HepG2 (cell line): ENCODE data around the gene TP73. TPM values are rescaled to one million over a fixed set of nuclear protein-coding genes. Genes with fewer than 3 reads are reported as not detected.

Source experiments
- ATAC-seq: fragments of 200-7000 bp; cut with Tn5 transposase; 3 replicates; pipeline ENCODE4 v1.9.1; 2020; ENCODE audit warnings: mild to moderate bottlenecking, moderate library complexity
- BruUV-seq: library from RNA; stranded (reverse); fragments of 400-500 nt; replicated peaks from 2 replicates; lab custom pipeline; 2021; lab: Mats Ljungman, UMichigan
- CTCF ChIA-PET: fragments of 300-600 bp; formaldehyde crosslinking; extraction: SDS; loops from one replicate; lab custom pipeline; 2021; ENCODE audit warnings: low total read pairs, inconsistent platforms, low intra/inter-chr PET ratio; lab: Yijun Ruan, JAX
- POLR2A ChIA-PET: fragments of 350-600 bp; sonication (Branson Sonifier 250); formaldehyde crosslinking; loops from one replicate; lab custom pipeline; 2020; ENCODE audit warnings: antibody characterized with exemption, inconsistent platforms; lab: Yijun Ruan, JAX
- DNase-seq: peaks from one replicate; pipeline ENCODE4 v3.0.0-alpha.2; 2015; ENCODE audit warnings: low spot score
- FAIRE-seq: peaks from 3 replicates; lab custom pipeline; 2011; peaks lifted over from hg19 to GRCh38; lab: Jason Lieb, UNC
- H2AFZ ChIP-seq: one replicate; pipeline ENCODE4 v1.6.1; 2011; ENCODE audit warnings: low read length, inconsistent platforms
- H3K27ac ChIP-seq: fragments of 300-600 bp; 3 replicates; pipeline ENCODE4 v1.8.0; 2011; ENCODE audit warnings: mixed run types, mild to moderate bottlenecking, mixed read lengths, low read length, inconsistent platforms; ENCODE audit not compliant: insufficient read depth; ENCODE audit errors: extremely low read length
- H3K27me3 ChIP-seq, 2 experiments: fragments of 200-600 bp in 1 of 2; 2 replicates in 1 of 2; 3 replicates in 1 of 2; pipeline versions ENCODE4 v1.6.0 to v1.8.0; 2011; ENCODE audit warnings: low read length in 2 of 2, mild to moderate bottlenecking in 2 of 2, moderate library complexity in 2 of 2, inconsistent platforms in 1 of 2; ENCODE audit not compliant: insufficient read depth in 2 of 2, control insufficient read depth in 1 of 2
- H3K36me3 ChIP-seq, 2 experiments: fragments of 200-600 bp in 1 of 2; replicated peaks in 1 of 2; 2 replicates in 1 of 2; 3 replicates in 1 of 2; pipeline versions ENCODE4 v1.5.1 to v1.8.0; 2011; ENCODE audit warnings: low read length in 2 of 2, inconsistent platforms in 1 of 2; ENCODE audit not compliant: insufficient read depth in 2 of 2, control insufficient read depth in 1 of 2
- H3K4me1 ChIP-seq: 2 replicates; pipeline ENCODE4 v1.5.1; 2012; ENCODE audit warnings: low read length, inconsistent platforms; ENCODE audit not compliant: insufficient read depth
- H3K4me2 ChIP-seq: 2 replicates; pipeline ENCODE4 v1.6.0; 2011; ENCODE audit warnings: low read depth, low read length, inconsistent platforms
- H3K4me3 ChIP-seq, 3 experiments: fragments of 200-600 bp in 1 of 3; sonication (generic), shearing (Covaris generic) in 1 of 3; replicated peaks in 1 of 3; 2 replicates each; pipeline ENCODE4 v1.5.1; 2011 to 2016; ENCODE audit warnings: low read length in 3 of 3, inconsistent platforms in 2 of 3, low read depth in 2 of 3, mild to moderate bottlenecking in 2 of 3, control low read depth in 1 of 3, mixed read lengths in 1 of 3; ENCODE audit not compliant: insufficient read depth in 1 of 3
- H3K79me2 ChIP-seq: one replicate; pipeline ENCODE4 v1.6.1; 2011; ENCODE audit warnings: low read length, inconsistent platforms; ENCODE audit not compliant: insufficient read depth
- H3K9ac ChIP-seq: 2 replicates; pipeline ENCODE4 v1.6.0; 2011; ENCODE audit warnings: mild to moderate bottlenecking, low read depth, low read length, inconsistent platforms; ENCODE audit not compliant: insufficient read depth
- H3K9me3 ChIP-seq: 2 replicates; pipeline ENCODE4 v1.5.1; 2012; ENCODE audit warnings: mild to moderate bottlenecking, low read length
- H4K20me1 ChIP-seq: 2 replicates; pipeline ENCODE4 v1.6.0; 2011; ENCODE audit warnings: inconsistent platforms, mild to moderate bottlenecking, low read length, moderate library complexity; ENCODE audit not compliant: insufficient read depth
- GATAD2A ChIP-seq: IDR thresholded peaks from 2 replicates; pipeline ENCODE4 v1.6.1; 2016
- JUND ChIP-seq: sonication (generic); formaldehyde crosslinking; IDR thresholded peaks from 2 replicates; pipeline ENCODE4 v1.8.0; 2022; ENCODE audit warnings: mild to moderate bottlenecking, missing genetic modification reagents
- KDM3A ChIP-seq: IDR thresholded peaks from 2 replicates; pipeline ENCODE4 v1.6.1; 2018; ENCODE audit warnings: low read depth, missing compliant biosample characterization
- KDM5A ChIP-seq: fragments of 200-600 bp; sonication (generic); IDR thresholded peaks from 2 replicates; pipeline ENCODE4 v1.7.0; 2018; ENCODE audit warnings: antibody characterized with exemption, mild to moderate bottlenecking, low read length, borderline replicate concordance
- MEIS2 ChIP-seq: sonication (generic); formaldehyde crosslinking; IDR thresholded peaks from 2 replicates; pipeline ENCODE4 v1.9.0; 2021; ENCODE audit warnings: mild to moderate bottlenecking, missing genetic modification reagents
- SNAPC2 ChIP-seq: sonication (generic); formaldehyde crosslinking; IDR thresholded peaks from 2 replicates; pipeline ENCODE4 v1.8.1; 2022; ENCODE audit warnings: mild to moderate bottlenecking, missing genetic modification reagents
- ZFX ChIP-seq: sonication (generic); formaldehyde crosslinking; IDR thresholded peaks from 2 replicates; pipeline ENCODE4 v1.4.0; 2020; ENCODE audit warnings: mild to moderate bottlenecking, low read depth, missing genetic modification reagents, moderate library complexity
- ZNF136 ChIP-seq: sonication (generic); formaldehyde crosslinking; IDR thresholded peaks from 2 replicates; pipeline ENCODE4 v1.8.1; 2022; ENCODE audit warnings: low read depth, mild to moderate bottlenecking, moderate library complexity, missing genetic modification reagents
- ZNF501 ChIP-seq: sonication (generic); formaldehyde crosslinking; IDR thresholded peaks from 2 replicates; pipeline ENCODE4 v1.5.1; 2020; ENCODE audit warnings: mild to moderate bottlenecking, moderate library complexity, missing genetic modification reagents
- ZNF574 ChIP-seq: sonication (generic); formaldehyde crosslinking; IDR thresholded peaks from 2 replicates; pipeline ENCODE4 v1.4.0; 2020; ENCODE audit warnings: missing genetic modification reagents
- ZNF576 ChIP-seq: sonication (generic); formaldehyde crosslinking; IDR thresholded peaks from 2 replicates; pipeline ENCODE4 v1.4.0; 2020; ENCODE audit warnings: mild to moderate bottlenecking, missing genetic modification reagents
- ZNF646 ChIP-seq: sonication (generic); formaldehyde crosslinking; IDR thresholded peaks from 2 replicates; pipeline ENCODE4 v1.9.0; 2021; ENCODE audit warnings: mild to moderate bottlenecking, missing genetic modification reagents
- WGBS: methylation state at CpG from one replicate; pipeline ENCODE4 v1.1.6; 2017; ENCODE audit warnings: low lambda C conversion rate; 5-methylcytosine and 5-hydroxymethylcytosine counted together
- in situ Hi-C: cut with HindIII; loops from 2 replicates; pipeline ENCODE4 v1.10.0; 2017; ENCODE audit warnings: low pct_unique_long_range_greater_than_20kb; ENCODE audit not compliant: extremely low pct_ligation_motif_present
- intact Hi-C: fragments of 100-400 bp; cut with micrococcal nuclease; formaldehyde crosslinking; loops from one replicate; pipeline ENCODE4 v1.10.0; 2022; ENCODE audit not compliant: unreplicated experiment
- polyA plus RNA-seq, 8 experiments: library from polyadenylated mRNA; depleted of rRNA in 3 of 8; stranded (reverse) in 7 of 8; unstranded in 1 of 8; fragments of >200 nt; fragmentation: Illumina TruSeq in 4 of 8; extraction: Trizol in 4 of 8; gene quantifications; 2 replicates each; pipeline versions ENCODE4 v1.2.1 to v1.2.3, GENCODE V29; 2011 to 2016; ENCODE audit warnings: low read depth in 4 of 8, missing spikeins in 1 of 8, mixed read lengths in 1 of 8; ENCODE audit not compliant: insufficient read depth in 1 of 8
- total RNA-seq, 5 experiments: library from RNA; depleted of rRNA; stranded (reverse); fragments of >200 nt; fragmentation: Illumina TruSeq; extraction: Trizol; gene quantifications; 2 replicates each; pipeline ENCODE4 v1.2.3, GENCODE V29; 2016; ENCODE audit warnings: low read depth in 1 of 5

Gene TP73
- total and polyA plus RNA-seq, 2 of the 13 experiments (the other 11 are each of a cell fraction or from before 2014, with no cell fraction given) = 0.49 to 1.1 TPM

- ChIA-PET CTCF (no interaction called here), POLR2A (interaction anchor here (1.1 to 1.8 kb wide), 2 partner anchors 12 to 15 kb away, joined by 5 to 10 read pairs; no protein-coding TSS in a partner anchor)
- ATAC-seq = peak; percentile 0
- 0% methylated on average over 12 of the region's 55 CpGs for WGBS
- in situ Hi-C loops (no loop called here), intact Hi-C loops (loop anchor here (10.0 kb wide), 1 partner anchor 132 kb away; the partner anchor contains the start of gene C1orf174)
- Histone ChIP-seq H3K4me1 (peaks cover 64% of the 10 kb centered on the region), H3K4me2 (peak within 1 kb of the TSS; percentile 93), H2AFZ (no peak within 1 kb of the TSS), H3K27me3 (no peaks in the 10 kb centered on the region), H3K9ac (peak within 1 kb of the TSS; percentile 81), H3K79me2 (peaks cover 18% of the 10 kb centered on the region), H3K27ac (peak within 1 kb of the TSS; percentile 86), H3K9me3 (no peaks in the 10 kb centered on the region), H3K4me3 (peak within 1 kb of the TSS; percentile 89 to 90 (median 90)), H3K36me3 (no peaks in the 10 kb centered on the region), H4K20me1 (no peaks in the 10 kb centered on the region)
- DNase-seq = peak; percentile 52
- FAIRE-seq = peak; percentile 36
- BruUV-seq = TSS peak; percentile 45
- TF ChIP-seq KDM3A (CRISPR knock-in tag) (no peak), ZNF646 (CRISPR knock-in tag) (no peak), MEIS2 (CRISPR knock-in tag) (no peak), ZNF574 (CRISPR knock-in tag) (no peak), ZNF136 (no peak), JUND (CRISPR knock-in tag) (no peak), ZFX (CRISPR knock-in tag) (peak; percentile 69), ZNF576 (CRISPR knock-in tag) (0 out of 2 replicates have a peak, but pooled peaks have one; percentile 40), GATAD2A (CRISPR knock-in tag) (0 out of 2 replicates have a peak, but pooled peaks have one; percentile 24), SNAPC2 (CRISPR knock-in tag) (no peak), KDM5A (0 out of 2 replicates have a peak, but pooled peaks have one; percentile 38), ZNF501 (CRISPR knock-in tag) (no peak; the same call in 1 of the 2 replicates)
Observed at GRCh38 chr1:3772715-3773571, 120.6 kb downstream of the TP73 start, which contains the start of gene SMIM1. TSS of gene SMIM1 (plus strand) at chr1:3772749. CDS start at chr1:3775374, 2,625 bp downstream.
